Neutrophil (primary cell): Measurements from ENCODE around the gene TNIP1.

Source experiments
- H3K27ac ChIP-seq: fragments of 200-600 bp; sonication (generic); 2 replicates; pipeline ENCODE4 v1.5.1; 2016; ENCODE audit warnings: mild to moderate bottlenecking, moderate library complexity
- H3K27me3 ChIP-seq: fragments of 200-600 bp; sonication (generic); 2 replicates; pipeline ENCODE4 v1.6.0; 2016; ENCODE audit warnings: mild to moderate bottlenecking
- H3K36me3 ChIP-seq: fragments of 200-600 bp; sonication (generic); 2 replicates; pipeline ENCODE4 v1.5.1; 2017
- H3K4me1 ChIP-seq, 2 experiments: fragments of 200-600 bp in 1 of 2; sonication (generic) in 1 of 2; 1 replicate in 1 of 2; 2 replicates in 1 of 2; pipeline versions ENCODE4 v1.5.1 to v1.6.1; 2013 to 2016; ENCODE audit warnings: low read depth in 1 of 2, low read length in 1 of 2, mild to moderate bottlenecking in 1 of 2, moderate library complexity in 1 of 2; ENCODE audit not compliant: control insufficient read depth in 1 of 2, insufficient read depth in 1 of 2
- H3K4me3 ChIP-seq, 2 experiments: fragments of 200-600 bp in 1 of 2; sonication (generic) in 1 of 2; 1 replicate in 1 of 2; 2 replicates in 1 of 2; pipeline ENCODE4 v1.5.1; 2013 to 2016; ENCODE audit warnings: low read depth in 1 of 2, low read length in 1 of 2, mild to moderate bottlenecking in 1 of 2, moderate library complexity in 1 of 2
- H3K9me3 ChIP-seq: fragments of 200-600 bp; sonication (generic); 2 replicates; pipeline ENCODE4 v1.5.1; 2016
- TF ChIP-seq, protein P1 (sequence below): fragments of 200-600 bp; sonication (generic); IDR thresholded peaks from 2 replicates; pipeline ENCODE4 v1.5.1; 2016; ENCODE audit warnings: antibody characterized with exemption

TNIP1 gene

DNA sequence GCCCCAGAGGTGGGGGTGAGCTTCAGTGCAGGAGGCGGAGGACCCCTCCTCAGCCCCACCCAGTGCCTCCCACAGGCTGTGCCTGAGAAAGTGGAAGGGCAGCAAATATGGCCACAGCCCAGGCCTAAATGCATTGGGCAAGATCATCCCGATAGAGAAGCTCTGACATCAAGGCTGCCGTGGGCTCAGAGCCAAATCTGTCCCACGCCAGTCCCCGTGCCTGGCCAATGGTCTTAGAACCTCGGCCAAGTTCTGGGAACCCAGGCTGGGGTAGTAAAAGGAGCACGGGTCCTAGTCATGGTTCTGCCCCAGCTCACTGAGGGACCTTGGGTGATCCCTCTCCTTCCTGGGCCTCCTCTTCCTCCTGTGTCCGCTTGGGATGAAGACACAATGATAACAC lies 27.7 kb upstream of the TNIP1 start:
- H3K27me3 ChIP-seq: no peaks in the 10 kb centered on the region
- H3K27ac ChIP-seq: no peak overlapping the region
- TF ChIP-seq, protein P1, sequence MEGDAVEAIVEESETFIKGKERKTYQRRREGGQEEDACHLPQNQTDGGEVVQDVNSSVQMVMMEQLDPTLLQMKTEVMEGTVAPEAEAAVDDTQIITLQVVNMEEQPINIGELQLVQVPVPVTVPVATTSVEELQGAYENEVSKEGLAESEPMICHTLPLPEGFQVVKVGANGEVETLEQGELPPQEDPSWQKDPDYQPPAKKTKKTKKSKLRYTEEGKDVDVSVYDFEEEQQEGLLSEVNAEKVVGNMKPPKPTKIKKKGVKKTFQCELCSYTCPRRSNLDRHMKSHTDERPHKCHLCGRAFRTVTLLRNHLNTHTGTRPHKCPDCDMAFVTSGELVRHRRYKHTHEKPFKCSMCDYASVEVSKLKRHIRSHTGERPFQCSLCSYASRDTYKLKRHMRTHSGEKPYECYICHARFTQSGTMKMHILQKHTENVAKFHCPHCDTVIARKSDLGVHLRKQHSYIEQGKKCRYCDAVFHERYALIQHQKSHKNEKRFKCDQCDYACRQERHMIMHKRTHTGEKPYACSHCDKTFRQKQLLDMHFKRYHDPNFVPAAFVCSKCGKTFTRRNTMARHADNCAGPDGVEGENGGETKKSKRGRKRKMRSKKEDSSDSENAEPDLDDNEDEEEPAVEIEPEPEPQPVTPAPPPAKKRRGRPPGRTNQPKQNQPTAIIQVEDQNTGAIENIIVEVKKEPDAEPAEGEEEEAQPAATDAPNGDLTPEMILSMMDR: no peak
- H3K9me3 ChIP-seq: no peaks in the 10 kb centered on the region
- no peak overlapping the region for H3K4me3 ChIP-seq
- peaks cover 0 to 5% of the 10 kb centered on the region in 2 experiments for H3K4me1 ChIP-seq
- peaks cover 68% of the 10 kb centered on the region for H3K36me3 ChIP-seq

DNA sequence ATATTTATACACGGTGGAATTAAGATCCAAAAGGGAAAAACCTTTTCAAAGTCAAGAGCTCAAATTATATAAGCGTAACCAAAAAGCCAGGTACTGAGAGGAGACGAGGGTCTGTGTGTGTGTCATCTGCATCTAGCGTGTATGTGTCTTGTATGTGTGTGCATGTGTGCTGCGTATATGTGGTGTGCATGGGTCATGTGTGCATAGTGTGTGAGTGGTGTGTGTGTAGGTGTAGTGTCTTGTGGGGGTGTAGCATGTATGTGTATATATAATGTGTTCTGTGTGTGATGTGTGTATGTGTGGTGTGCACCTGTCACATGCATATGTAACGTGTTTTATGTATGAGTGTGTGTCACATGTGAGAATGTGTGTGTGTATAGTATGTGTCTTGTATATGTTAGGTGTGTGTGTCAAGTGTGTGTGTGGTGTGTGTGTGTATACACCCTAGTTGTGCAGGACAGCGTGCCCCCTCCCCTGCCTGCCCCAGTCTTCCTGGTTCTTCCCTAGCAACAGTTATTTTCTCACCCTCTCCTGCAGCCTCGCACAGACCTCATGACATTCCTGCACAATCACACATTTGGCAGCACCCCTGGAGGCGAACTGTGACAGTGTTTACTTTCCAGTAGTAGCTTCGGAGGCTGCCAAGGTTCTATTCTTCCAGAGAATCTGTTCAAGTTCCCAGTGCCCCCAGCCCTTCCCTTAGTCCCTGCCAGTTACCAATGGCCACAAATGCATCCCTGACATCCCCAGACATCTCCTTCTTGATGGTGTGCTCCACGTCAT lies 27.1 kb upstream of the TNIP1 start:
- TF ChIP-seq, protein P1: no peak
- Histone ChIP-seq H3K27ac (no peak overlapping the region), H3K36me3 (peaks cover 68% of the 10 kb centered on the region), H3K4me1 (peaks cover 0 to 5% of the 10 kb centered on the region in 2 experiments), H3K4me3 (no peak overlapping the region), H3K27me3 (no peaks in the 10 kb centered on the region), H3K9me3 (no peaks in the 10 kb centered on the region)

DNA sequence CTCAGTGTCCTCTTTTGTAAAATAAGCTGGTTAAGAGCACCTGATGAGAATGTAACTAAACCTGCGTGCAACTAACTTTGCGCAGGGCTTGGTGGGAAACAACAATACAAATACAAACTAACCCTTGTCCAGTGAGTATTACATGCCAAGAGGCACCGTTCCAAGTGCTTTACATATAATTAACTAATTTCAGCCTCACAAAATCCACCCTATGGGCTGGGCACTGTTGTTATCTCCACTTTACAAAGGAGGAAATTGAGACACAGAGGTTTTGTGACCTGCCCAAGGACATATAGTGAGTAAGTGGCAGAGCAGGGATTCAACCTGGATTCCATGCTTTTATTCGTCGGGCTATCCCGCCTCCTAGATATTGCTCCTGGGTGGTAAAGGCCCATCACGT lies 26.2 kb upstream of the TNIP1 start:
- Histone ChIP-seq H3K9me3 (no peaks in the 10 kb centered on the region), H3K36me3 (peaks cover 62% of the 10 kb centered on the region), H3K27ac (no peak overlapping the region), H3K4me3 (no peak overlapping the region), H3K4me1 (peaks cover 0 to 5% of the 10 kb centered on the region in 2 experiments), H3K27me3 (no peaks in the 10 kb centered on the region)
- TF ChIP-seq, protein P1: no peak

DNA sequence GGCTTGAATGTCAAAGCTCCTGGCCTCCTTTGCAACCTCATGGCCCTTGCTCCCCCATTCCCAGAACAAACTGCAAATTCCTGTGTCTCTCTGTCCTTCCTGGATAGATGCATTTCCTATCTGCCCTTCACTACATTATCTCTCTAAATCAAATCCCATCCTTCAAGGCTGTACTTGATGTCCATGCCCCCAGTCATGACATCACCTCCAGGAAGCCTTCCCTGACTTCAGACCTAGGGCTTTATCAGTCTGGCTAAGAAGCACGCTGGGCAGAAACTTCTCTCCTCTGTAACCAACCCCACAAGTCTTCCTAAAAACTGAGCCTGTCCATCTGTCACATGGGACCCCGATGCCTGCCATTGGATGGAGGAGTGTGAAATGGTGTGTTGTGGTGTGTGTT lies 25.7 kb upstream of the TNIP1 start:
- H3K4me1 ChIP-seq: peaks cover 1 to 5% of the 10 kb centered on the region in 2 experiments
- TF ChIP-seq, protein P1: no peak
- H3K9me3 ChIP-seq: no peaks in the 10 kb centered on the region
- peaks cover 62% of the 10 kb centered on the region for H3K36me3 ChIP-seq
- no peak overlapping the region for H3K4me3 ChIP-seq
- no peaks in the 10 kb centered on the region for H3K27me3 ChIP-seq
- H3K27ac ChIP-seq: no peak overlapping the region

DNA sequence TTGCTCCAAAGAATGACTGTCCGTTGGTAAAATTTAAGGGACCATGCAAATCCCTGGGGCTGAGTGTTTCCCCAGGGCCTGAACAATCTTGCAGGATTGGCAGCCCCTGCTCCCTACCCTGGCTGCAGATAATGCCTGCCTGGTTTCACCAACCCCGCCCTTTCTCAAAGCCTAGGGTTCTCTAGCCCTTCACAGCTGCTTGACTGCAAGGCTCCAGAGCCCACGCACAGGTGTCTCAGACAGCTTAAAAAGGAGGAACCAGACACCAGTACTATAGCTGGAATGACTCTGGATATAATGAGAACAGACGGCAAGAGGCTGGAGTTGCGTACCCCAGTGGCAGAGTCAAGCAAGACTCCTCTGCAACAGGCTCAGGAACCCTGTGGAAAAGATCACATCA lies 25.2 kb upstream of the TNIP1 start:
- Histone ChIP-seq H3K27me3 (no peaks in the 10 kb centered on the region), H3K27ac (no peak overlapping the region), H3K4me1 (peaks cover 5 to 6% of the 10 kb centered on the region in 2 experiments), H3K9me3 (no peaks in the 10 kb centered on the region), H3K36me3 (peaks cover 62% of the 10 kb centered on the region), H3K4me3 (no peak overlapping the region)
- TF ChIP-seq, protein P1: no peak
